DMS114 treated with DMSO at 0.1 percent for 48 hours (cell line): ENCODE data around the gene WASL.

Experiments
- DNase-seq: peaks from one replicate; lab custom pipeline; 2025; ENCODE audit not compliant: unreplicated experiment; lab: John Stamatoyannopoulos, UW

Gene WASL

DNA sequence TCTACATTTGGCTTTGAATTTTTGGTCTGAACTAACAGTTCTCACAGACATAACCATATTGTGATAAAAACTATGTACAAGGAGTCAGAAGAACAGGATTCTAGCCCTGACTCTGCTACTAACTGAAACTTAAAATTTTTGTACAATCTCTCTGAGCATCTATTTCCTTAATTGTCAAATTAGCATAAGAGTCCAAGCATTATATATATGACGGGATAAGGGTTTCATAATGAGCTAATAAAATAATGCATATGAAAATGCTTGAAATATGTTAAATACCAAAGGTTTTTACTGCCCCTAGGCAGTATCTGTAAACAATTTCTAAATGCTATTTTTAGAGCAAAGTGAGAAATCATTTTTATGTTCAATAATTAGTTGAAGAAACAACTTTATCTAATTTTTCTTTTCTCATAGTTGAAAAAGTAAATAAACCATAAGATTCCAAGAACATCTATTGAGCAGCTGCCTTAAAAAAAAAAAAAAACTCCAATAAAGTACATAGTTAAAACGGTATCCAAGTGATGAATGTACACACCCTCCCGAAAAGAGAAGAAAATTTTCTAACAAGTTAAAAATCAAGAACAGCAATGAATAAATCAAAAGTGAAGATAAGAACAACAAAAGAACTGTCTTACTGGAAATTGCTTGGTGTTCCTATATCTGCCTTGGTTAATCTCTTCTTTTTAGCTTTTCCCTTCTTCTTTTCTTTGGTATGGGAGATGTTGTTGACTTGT is 52.7 kb downstream of the WASL start:
- no peak for DNase-seq

DNA sequence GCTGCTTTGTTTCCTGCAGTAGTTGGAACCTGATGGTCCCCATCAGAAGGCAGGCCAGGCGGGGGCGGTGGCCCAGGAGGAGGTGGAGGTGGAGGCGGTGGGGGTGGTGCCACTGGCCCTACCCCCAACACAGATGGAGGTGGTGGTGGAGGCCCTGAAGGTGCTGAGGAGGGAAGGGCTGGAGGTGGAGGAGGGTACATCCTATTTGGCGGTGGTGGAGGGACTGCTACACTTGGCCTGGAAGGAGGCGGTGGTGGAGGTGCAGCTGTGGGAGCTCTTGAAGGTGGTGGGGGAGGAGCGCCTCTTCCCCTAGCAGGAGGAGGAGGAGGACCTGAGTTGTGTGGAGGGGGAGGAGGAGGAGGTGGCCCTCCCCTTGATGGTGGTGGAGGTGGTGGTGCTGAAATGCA is 56.3 kb downstream of the WASL start:
- DNase-seq, result no peak

DNA sequence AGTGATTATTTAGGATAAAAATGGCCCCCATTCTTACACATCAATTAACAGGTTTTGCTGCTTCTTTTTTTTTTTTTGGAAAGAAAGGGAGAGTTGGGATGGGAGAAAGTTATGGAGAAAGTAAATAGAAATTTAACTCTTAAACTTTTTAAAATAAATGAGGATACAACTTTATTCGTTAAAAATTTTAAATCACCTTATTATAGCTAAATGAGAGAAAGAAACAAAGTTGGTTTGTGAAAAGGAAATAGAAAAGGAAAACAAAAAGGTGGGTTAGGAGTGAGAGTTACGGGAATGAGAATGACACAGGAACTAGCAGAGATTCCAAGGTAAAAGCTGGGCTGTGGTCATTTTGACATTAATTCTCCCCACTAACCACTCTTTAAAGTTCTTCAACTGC is 58.3 kb downstream of the WASL start:
- no peak for DNase-seq

- DNase-seq, result no peak
These were observed 59.6 kb downstream of the WASL start for GRCh38 chr7:123689250-123689649.

GRCh38 chr7:123687727-123688126 is 61.1 kb downstream of the WASL start:
- DNase-seq, result no peak

DNA sequence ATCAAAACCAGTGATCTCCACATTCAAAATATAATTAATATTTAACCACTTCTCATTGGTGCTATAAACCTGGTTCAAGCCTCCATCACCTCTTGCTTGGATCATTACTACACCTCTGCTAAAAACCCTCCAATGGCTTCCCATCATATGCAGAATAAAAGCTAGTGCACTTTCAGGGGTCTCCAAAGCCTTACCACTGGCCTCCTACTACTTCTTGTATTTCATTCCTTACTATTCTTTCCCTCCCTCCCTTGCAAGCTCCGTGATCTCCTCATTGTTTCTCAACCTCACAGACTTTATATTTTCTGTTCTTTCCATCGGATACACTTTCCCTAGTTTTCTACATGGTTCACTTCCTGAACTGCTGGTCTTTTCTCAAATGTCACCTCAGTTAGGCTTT is 61.6 kb downstream of the WASL start:
- DNase-seq, result no peak

- peak; percentile 57 for DNase-seq
These were observed 66.1 kb downstream of the WASL start for GRCh38 chr7:123682690-123683089.

- DNase-seq, result no peak
These were observed 67.2 kb downstream of the WASL start for GRCh38 chr7:123681561-123681960.

DNA sequence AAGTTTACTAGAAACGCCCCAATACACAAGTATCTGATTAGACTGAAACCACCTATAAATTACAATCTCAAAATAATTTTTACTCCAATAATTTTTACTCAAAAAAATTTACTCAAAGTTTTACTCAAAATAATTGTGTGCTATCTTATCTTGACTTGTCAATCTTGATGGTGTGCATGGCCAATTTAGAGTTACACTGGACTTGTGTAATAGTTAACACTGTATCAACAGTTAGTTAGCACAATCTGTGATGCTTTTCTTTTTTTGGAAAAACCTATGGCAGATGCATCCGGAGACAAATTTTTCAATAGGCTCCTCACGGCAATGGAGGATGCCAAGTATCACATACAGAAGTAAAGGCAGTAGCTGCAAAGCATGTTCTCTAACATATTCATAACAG is 68.2 kb downstream of the WASL start:
- DNase-seq, result no peak

DNA sequence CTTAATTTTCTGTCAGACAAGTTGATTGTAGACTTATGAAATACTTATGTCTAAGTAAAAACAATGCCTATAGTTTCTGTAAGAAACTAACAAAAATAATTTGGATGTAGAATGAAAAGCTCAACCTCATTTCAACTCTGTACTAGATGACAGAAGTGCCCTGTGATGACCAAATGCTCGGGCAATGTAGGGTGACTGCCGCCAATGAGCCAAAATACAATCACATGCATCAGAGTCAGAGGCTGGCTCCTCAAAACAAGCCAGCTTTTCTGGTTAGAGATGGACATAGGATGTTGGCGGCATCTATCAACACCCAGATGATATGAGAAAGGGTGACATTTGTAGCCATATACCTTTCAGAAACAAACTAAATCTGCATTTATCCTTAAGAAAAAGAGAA is 69.2 kb downstream of the WASL start:
- DNase-seq, result no peak

DNA sequence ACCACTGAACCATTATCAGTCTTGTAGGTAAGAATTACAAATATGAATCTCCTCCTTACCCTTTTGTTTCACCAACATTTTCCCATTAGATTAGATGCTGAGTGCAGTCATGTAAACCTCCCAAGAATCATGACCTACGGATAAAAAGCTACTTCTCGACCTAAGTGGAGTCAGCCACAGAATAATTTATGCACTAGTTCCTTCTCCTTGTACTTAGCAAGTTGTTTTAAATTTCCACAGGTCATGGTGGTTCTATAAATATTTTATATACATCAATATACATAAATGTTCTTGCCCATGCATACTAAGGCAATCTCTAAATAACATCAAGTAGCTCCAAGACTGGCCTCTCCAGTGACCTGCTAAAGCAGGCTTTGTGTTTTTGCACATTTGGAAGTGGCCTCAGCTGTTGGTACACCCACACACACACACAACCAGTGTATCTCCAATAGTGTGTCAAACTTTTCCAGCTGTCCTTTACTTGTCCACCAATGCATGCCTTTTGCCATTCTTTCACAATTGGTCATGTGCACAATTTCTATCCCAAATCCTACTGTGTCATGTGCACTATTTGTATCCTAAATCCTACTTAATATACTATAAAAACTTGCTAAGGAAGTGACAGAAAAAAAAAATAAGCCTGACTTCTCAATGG is 71.6 kb downstream of the WASL start:
- DNase-seq, result no peak

DNA sequence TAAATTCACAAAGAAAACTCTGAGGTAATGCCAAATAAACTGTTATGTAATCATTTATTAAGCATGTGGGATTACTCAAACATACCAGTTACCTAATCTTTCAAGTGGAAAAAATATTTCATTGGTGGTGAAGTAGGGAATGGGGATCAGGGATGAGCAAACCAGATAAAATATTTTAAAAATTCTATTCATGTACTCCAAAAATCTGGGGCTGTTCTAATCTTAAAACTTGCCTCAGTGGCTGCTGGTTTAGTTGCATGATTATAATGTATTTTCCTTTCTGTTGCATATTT is 73.7 kb downstream of the WASL start:
- no peak for DNase-seq

DNA sequence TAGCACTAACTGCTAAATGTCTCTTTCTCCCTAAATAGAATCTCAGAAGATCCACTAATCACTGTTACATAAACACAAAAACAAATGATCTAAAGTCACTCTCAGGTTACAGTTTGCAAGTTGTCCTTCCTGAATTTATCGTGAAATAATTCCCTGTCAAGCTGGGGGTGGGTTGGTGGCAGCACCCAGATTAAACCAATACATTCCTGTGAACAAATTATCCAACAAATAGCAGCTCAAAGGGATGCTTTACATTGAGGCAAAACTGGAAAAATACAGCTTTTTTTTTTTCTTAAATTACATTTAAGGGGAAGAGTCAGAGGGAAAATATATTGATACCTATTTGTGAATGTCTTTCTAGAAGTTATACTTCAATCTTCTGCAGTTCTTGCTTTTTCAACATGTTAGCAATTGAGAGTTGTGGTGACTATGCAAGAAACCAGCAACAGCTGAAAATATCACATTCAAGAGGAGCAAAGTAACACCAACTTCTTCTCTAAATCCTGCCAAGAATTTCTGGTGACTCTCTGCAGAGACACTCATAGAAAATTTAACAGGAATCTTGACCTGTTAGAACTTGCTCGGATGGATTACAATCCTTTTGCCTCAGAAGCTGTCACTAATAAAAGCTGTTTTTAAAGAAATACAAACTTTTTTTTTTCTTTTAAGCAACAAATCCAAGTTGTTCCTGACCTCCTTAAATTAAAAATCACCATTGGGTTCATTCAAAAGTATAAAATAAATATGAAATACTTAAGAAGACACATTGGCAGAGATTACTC is 74.2 kb downstream of the WASL start:
- no peak for DNase-seq

GRCh38 chr7:123673752-123674398 is 74.9 kb downstream of the WASL start:
- DNase-seq, result no peak

DNA sequence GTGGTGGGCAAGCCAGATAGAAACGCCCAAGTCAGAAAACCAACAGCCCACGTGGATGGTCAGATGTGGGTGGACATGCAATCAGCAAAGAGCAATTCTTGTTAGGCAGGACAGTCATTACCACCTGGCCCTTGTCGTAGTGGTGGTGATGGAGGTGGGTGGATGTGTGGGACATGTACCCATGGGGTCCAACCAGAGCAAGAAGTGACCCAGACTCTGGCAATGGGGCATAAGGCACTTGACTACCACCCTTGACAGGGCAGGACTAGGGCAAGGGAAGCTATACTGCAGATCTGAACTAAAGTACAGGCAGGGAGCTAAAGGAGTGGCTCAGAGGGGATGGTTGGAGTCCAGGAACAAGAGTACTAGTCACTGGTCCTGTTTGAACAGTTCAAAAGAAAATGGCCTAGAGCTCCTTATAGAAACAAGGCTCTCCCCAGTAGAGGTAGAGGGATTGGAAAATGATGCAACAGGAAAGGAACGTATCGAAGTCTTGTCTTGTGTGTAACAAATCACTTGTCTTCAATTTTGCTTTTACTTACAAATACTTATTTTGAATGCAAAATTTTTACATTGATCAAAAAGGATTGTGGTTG is 75.6 kb downstream of the WASL start:
- no peak for DNase-seq

GRCh38 chr7:123669485-123669884 is 79.3 kb downstream of the WASL start:
- no peak for DNase-seq

GRCh38 chr7:123666492-123666891 is 82.3 kb downstream of the WASL start:
- no peak for DNase-seq

- no peak for DNase-seq
These were observed 82.9 kb downstream of the WASL start for GRCh38 chr7:123665896-123666295.

DNA sequence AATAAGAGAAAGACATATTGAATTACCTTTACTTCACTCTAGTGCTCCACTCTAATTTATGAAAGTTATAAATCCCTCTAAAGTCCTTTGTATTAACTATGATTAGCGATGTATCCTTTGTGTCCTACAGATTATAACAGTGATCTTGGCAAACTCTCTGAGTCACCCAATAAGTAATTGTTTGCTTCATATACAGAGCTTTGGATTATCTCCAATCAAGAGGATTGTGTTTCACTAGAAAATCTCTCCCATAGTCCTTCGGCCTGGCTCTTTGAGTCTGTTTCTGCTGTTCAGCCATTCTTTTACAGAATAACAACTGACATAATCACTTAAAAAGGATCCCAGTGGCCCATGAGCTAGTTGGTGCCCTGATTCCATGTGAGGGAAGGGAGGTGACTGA is 83.6 kb downstream of the WASL start:
- DNase-seq, result no peak

DNA sequence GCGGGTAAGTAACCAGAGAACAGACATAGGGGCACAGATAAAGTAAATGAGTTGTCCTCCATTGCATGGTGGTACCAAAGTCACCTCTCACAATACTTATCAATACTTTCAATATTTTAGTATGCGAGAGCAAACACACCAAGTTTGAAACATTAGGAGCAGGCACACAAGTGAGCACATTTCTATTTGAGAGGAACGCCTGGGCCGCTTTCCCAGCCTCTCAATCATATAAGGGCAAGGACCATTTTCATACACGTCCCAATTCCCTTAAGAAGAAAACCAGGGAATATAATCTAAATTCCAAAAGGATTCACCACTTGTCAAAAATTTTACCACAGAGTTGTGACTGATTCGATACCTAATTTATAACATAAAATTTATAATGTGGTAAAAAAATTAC is 85.6 kb downstream of the WASL start:
- no peak for DNase-seq

DNA sequence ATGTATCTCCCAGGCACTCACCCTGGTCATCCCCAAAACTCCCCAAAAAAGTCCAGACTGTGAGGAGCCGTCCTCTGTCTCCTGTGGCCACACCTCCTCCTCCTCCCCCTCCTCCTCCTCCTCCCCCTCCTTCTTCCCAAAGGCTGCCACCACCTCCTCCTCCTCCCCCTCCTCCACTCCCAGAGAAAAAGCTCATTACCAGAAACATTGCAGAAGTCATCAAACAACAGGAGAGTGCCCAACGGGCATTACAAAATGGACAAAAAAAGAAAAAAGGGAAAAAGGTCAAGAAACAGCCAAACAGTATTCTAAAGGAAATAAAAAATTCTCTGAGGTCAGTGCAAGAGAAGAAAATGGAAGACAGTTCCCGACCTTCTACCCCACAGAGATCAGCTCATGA is 86.0 kb downstream of the WASL start:
- DNase-seq, result no peak
